ENCODE results near the gene ATPAF1. TPM values are rescaled to one million over a fixed set of nuclear protein-coding genes. Genes with fewer than 3 reads are reported as not detected.

ATPAF1 gene
- total RNA-seq, 1 donor from 2014 or later, result 37.8 TPM

GRCh38 chr1:46606255-46606965, 61.8 kb downstream of the ATPAF1 start:
- no peak overlapping the region for H3K4me3 Mint-ChIP-seq (ENCODE audit: unreplicated experiment)

DNA sequence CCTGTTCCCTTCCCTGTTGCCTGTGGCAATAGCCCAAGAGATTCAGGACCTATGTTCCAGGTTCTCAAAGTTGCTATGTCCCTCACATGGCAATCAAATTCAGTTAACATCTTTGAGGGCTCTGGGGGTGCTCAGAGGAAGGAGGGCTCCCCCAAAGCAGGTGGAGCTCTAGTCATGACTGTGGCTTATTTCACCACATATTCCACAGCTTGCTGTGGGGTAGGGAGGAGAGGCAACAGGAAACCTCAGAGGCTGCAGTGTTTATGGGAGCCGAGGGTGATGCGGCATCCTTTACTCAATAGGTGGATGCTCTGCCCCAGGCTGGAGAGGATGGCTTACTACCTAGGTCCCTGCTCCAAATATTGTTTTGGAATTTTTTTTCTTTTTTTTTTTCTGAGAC, 62.9 kb downstream of the ATPAF1 start:
- peaks cover 2% of the 10 kb centered on the region for H3K4me1 Mint-ChIP-seq (ENCODE audit: low read depth, unreplicated experiment)
- no peaks in the 10 kb centered on the region for H3K36me3 Mint-ChIP-seq (ENCODE audit: unreplicated experiment)
- TF ChIP-seq, protein P1, sequence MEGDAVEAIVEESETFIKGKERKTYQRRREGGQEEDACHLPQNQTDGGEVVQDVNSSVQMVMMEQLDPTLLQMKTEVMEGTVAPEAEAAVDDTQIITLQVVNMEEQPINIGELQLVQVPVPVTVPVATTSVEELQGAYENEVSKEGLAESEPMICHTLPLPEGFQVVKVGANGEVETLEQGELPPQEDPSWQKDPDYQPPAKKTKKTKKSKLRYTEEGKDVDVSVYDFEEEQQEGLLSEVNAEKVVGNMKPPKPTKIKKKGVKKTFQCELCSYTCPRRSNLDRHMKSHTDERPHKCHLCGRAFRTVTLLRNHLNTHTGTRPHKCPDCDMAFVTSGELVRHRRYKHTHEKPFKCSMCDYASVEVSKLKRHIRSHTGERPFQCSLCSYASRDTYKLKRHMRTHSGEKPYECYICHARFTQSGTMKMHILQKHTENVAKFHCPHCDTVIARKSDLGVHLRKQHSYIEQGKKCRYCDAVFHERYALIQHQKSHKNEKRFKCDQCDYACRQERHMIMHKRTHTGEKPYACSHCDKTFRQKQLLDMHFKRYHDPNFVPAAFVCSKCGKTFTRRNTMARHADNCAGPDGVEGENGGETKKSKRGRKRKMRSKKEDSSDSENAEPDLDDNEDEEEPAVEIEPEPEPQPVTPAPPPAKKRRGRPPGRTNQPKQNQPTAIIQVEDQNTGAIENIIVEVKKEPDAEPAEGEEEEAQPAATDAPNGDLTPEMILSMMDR (IDR thresholded peaks at IDR 0.05; ENCODE audit: partially characterized antibody, unreplicated experiment), result no peak
- DNase-seq, result no peak
- peaks cover 11% of the 10 kb centered on the region for H3K27me3 Mint-ChIP-seq (ENCODE audit: unreplicated experiment)
- no peak overlapping the region for H3K27ac Mint-ChIP-seq (ENCODE audit: unreplicated experiment)
- H3K9me3 Mint-ChIP-seq (ENCODE audit: unreplicated experiment), result peaks cover 4% of the 10 kb centered on the region
- peak overlapping the region; percentile 92 for H3K4me3 Mint-ChIP-seq (ENCODE audit: unreplicated experiment)

More at GRCh38 chr1:46606255-46606965, 61.8 kb downstream of the ATPAF1 start:
- TF ChIP-seq, protein P1 (IDR thresholded peaks at IDR 0.05; ENCODE audit: partially characterized antibody, unreplicated experiment), result no peak
- DNase-seq, result no peak
- H3K36me3 Mint-ChIP-seq (ENCODE audit: unreplicated experiment), result no peaks in the 10 kb centered on the region
- no peak overlapping the region for H3K27ac Mint-ChIP-seq (ENCODE audit: unreplicated experiment)
- peaks cover 8% of the 10 kb centered on the region for H3K27me3 Mint-ChIP-seq (ENCODE audit: unreplicated experiment)
- H3K4me1 Mint-ChIP-seq (ENCODE audit: low read depth, unreplicated experiment), result peaks cover 2% of the 10 kb centered on the region
- H3K9me3 Mint-ChIP-seq (ENCODE audit: unreplicated experiment), result peaks cover 4% of the 10 kb centered on the region

GRCh38 chr1:46603858-46604549, 64.2 kb downstream of the ATPAF1 start, which contains the start of gene MKNK1:
Gene MKNK1, minus strand, starts transcription at chr1:46604268. Its CDS starts 20,941 bp downstream, at chr1:46583327.
- Mint-ChIP-seq H3K27me3 (ENCODE audit: unreplicated experiment) (peaks cover 11% of the 10 kb centered on the region), H3K9me3 (ENCODE audit: unreplicated experiment) (peaks cover 4% of the 10 kb centered on the region), H3K36me3 (ENCODE audit: unreplicated experiment) (no peaks in the 10 kb centered on the region), H3K27ac (ENCODE audit: unreplicated experiment) (peak within 1 kb of the TSS; percentile 76), H3K4me3 (ENCODE audit: unreplicated experiment) (peak within 1 kb of the TSS; percentile 92), H3K4me1 (ENCODE audit: low read depth, unreplicated experiment) (peaks cover 2% of the 10 kb centered on the region)
- TF ChIP-seq, protein P1 (IDR thresholded peaks at IDR 0.05; ENCODE audit: partially characterized antibody, unreplicated experiment), result no peak
- DNase-seq, result peak; percentile 99

- H3K4me1 Mint-ChIP-seq (ENCODE audit: low read depth, unreplicated experiment), result peaks cover 2% of the 10 kb centered on the region
- H3K9me3 Mint-ChIP-seq (ENCODE audit: unreplicated experiment), result peaks cover 4% of the 10 kb centered on the region
- H3K36me3 Mint-ChIP-seq (ENCODE audit: unreplicated experiment), result no peaks in the 10 kb centered on the region
- TF ChIP-seq, protein P1 (IDR thresholded peaks at IDR 0.05; ENCODE audit: partially characterized antibody, unreplicated experiment), result no peak
- H3K27ac Mint-ChIP-seq (ENCODE audit: unreplicated experiment), result no peak overlapping the region
- H3K4me3 Mint-ChIP-seq (ENCODE audit: unreplicated experiment), result peak overlapping the region; percentile 92
- DNase-seq, result no peak
- H3K27me3 Mint-ChIP-seq (ENCODE audit: unreplicated experiment), result peaks cover 9% of the 10 kb centered on the region
Observed at GRCh38 chr1:46603481-46603857, 64.7 kb downstream of the ATPAF1 start.
